ENCODE data around the gene ADARB2.

The ADARB2 gene

GRCh38 chr10:1556496-1556895 lies 180.8 kb downstream of the ADARB2 start:
- peak in 1 of 10 donors; percentile 46 for DNase-seq
- intact Hi-C loops (cut with DNase I) = no loop called here

- intact Hi-C loops (cut with DNase I) = no loop called here
- DNase-seq = peak in 4 of 10 donors; percentile 5 to 44 (median 38)
Measured at GRCh38 chr10:1553951-1554350, 183.4 kb downstream of the ADARB2 start.

- peak in 4 of 10 donors; percentile 17 to 46 (median 25) for DNase-seq
- intact Hi-C loops (cut with DNase I) = no loop called here
Measured at GRCh38 chr10:1552881-1553670, 184.2 kb downstream of the ADARB2 start.

DNA sequence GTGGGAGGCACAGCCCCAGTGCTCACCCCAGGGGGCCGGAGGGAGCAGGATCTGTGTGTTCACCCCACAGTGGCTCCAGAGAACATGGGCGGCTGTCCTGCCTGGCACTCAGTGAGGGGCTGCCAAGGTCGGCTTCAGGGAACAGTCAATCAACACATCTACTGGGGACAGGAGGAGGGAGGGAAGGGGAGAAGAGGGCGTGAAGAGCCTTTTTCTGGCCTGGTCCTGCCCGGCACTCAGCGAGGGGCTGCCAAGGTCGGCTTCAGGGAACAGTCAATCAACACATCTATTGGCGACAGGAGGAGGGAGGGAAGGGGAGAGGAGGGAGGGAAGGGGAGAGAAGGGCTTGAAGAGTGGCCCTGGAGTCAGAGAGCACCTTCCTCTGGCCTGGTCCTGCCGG lies 184.9 kb downstream of the ADARB2 start:
- DNase-seq = peak in 1 of 10 donors; percentile 4
- intact Hi-C loops (cut with DNase I) = no loop called here

DNA sequence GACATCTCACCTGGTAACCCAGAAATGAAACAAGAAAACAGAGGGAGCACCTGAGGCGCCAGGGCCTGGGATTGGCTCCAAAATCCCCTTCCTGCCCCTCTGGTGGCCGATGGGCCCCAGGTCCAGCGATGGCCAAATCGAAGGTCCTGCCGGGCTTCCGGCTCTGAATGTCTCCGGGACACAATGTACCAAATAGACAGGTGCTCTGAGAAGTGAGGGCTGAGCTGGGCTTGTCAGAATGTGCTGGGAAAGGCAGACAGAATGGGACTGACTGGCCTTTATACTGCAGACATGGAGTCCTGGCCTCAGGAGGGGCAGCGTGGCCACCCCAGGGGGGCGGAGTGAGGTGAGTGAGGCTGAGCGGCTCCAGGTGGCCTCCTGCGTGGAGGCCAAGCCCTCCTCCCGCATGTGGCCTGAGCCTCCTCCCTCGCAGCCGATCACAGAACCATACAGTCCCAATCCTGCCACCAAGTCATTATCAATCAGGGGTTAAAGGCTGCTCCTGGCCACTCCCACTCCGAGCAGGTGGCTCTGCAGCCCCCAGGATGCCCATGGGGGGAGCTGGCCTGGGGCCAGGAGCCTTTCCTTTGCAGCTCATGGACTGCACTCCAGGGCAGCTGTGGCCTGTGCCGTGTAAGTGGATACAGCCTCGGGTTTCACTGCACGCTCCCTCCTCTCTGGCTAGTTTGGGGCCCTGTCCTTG lies 185.5 kb downstream of the ADARB2 start:
- intact Hi-C loops (cut with DNase I) = no loop called here
- DNase-seq = peak in 3 of 10 donors; percentile 9 to 78 (median 54)

DNA sequence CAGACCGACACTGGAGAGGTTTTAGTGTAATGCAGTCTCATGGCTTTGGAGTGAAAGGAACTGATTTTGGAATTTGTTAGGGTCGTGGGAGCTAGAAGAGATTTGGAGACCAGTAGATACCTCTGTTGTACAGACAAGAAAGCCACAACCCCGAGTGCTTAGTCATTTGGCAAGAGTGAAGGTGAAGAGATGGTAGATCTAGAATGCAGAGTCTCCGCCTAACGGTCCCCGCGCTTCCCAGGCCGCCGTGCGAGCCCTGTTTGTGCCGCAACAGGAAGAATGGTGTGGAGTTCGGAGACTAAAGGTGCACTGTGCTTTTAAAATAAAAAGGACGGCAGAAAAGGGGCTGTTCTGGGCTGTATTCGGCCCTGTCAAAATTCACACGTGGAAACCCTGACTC lies 186.7 kb downstream of the ADARB2 start:
- intact Hi-C loops (cut with DNase I) = no loop called here

DNA sequence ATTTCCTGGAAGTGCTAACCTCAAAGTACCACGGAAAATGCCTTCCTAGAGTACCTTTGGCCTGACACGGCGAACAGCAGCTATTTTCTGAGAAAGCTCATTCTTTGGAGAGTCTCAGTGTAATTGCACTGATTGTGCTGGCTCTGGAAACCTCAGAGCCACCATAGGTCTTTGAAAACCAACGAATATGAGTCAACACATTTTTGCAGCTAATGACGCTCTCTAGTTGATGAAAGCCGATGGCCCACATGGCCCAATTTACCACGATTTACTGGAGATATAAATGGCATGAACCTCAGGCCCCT lies 187.1 kb downstream of the ADARB2 start:
- peak in 2 of 10 donors; percentile 10 to 14 for DNase-seq
- intact Hi-C loops (cut with DNase I) = no loop called here

More for the DNA sequence above, 186.7 kb downstream of the ADARB2 start:
- no peak for DNase-seq

- peak in 3 of 10 donors; percentile 6 to 47 (median 37) for DNase-seq
- intact Hi-C loops (cut with DNase I) = no loop called here
Measured at GRCh38 chr10:1549591-1550290, 187.6 kb downstream of the ADARB2 start.

DNA sequence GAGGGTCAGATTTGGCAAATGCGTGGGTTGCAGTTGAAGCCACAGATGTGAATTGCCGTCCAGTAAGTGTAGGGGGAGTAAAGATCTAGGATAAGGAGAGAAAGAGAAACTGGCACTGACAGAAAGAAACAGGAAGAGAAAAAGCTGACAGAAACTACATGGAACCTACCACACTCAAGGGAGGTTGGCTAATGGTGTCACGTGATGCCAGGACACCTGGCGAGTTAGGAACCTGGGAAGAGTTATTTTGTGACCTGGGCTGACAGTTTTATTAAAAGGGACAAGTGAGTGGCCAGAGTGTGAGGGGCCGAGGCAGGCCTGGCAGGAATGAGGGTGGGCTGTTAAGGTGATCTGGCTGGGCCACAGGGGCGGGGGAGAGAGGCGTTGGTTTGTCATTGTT lies 188.7 kb downstream of the ADARB2 start:
- no peak for DNase-seq
- intact Hi-C loops (cut with DNase I) = no loop called here

GRCh38 chr10:1548146-1548545 lies 189.2 kb downstream of the ADARB2 start:
- intact Hi-C loops (cut with DNase I) = no loop called here
- DNase-seq = peak in 2 of 10 donors; percentile 13 to 31

- peak in 3 of 10 donors; percentile 33 to 64 (median 35) for DNase-seq
- intact Hi-C loops (cut with DNase I) = no loop called here
Measured at GRCh38 chr10:1546431-1547110, 190.8 kb downstream of the ADARB2 start.

GRCh38 chr10:1545524-1545923 lies 191.8 kb downstream of the ADARB2 start:
- DNase-seq = peak in 2 of 10 donors; percentile 58 to 69
- intact Hi-C loops (cut with DNase I) = no loop called here

GRCh38 chr10:1544929-1545328 lies 192.4 kb downstream of the ADARB2 start:
- DNase-seq = peak in 2 of 10 donors; percentile 19 to 59
- intact Hi-C loops (cut with DNase I) = no loop called here

GRCh38 chr10:1544209-1544673 lies 193.1 kb downstream of the ADARB2 start:
- intact Hi-C loops (cut with DNase I) = no loop called here
- DNase-seq = peak in 2 of 10 donors; percentile 47 to 57

DNA sequence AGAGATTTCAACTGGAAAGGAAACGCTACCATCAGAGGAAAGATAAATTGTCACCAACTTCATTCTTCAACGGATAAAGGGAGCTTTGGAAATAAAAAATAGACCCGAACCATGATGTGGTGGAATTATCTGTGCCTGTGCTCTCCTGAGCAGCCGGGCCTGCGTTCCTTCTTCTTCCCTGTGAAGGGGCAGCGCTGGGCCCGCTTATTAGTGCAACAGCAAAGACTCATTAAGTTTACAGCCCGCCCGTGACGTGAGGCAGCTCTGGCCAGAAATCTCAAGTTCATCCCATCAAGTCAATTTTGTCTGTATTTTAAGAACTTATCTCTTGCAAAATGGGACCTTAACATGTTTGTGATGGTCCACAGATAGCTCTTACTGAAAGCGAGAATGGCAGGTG lies 193.7 kb downstream of the ADARB2 start:
- intact Hi-C loops (cut with DNase I) = no loop called here

GRCh38 chr10:1542941-1543340 lies 194.4 kb downstream of the ADARB2 start:
- intact Hi-C loops (cut with DNase I) = no loop called here
- DNase-seq = peak in 2 of 10 donors; percentile 60 to 80

More for the DNA sequence above, 193.7 kb downstream of the ADARB2 start:
- peak in 2 of 10 donors; percentile 54 to 64 for DNase-seq

GRCh38 chr10:1540144-1540543 lies 197.2 kb downstream of the ADARB2 start:
- intact Hi-C loops (cut with DNase I) = no loop called here
- DNase-seq = peak in 2 of 10 donors; percentile 33 to 61

DNA sequence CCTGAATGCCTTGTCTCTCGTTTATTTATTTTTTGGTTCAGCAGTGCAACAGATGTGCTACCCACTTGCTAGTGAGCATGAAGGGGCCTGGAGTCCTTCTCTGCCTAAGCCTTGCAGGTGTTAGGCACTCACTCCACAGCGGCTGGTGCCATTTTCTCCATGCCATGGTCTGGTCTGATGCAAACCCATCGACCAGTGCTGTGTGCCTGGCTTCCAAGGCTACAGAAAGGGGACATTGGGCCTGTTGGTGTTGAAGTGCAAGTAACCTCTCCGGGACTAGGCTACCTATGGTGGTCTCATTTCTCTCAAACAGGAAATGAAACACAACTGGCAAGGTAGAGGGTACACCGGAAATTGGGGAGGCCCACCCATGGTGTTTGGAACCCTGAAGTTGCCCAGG lies 198.1 kb downstream of the ADARB2 start:
- intact Hi-C loops (cut with DNase I) = no loop called here
- DNase-seq = peak in 2 of 10 donors; percentile 25 to 35

DNA sequence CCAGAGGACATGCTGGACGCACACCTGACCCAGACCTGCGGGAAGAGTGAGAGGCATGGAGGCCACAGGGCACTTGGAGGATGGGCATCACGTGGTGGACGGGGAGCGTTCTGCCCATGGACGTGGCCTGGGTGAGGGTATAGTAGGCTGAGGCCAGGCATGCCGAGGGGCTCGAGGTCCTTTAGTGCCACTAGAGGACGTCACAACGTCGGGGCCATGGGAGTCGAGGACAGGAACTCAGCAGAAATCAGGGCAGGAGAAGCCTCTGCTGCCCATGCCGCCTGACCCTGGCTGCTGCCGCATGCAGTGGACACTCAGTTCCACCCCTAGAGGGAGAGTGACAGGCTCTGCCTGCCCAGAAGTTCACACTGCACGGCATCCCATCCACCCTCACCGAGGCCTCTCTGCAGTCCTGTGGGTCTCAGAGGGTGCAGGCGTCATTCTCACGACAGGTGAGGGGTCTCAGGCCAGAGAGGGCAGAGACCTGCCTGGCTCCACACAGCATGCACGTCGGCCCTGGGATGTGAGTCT lies 198.7 kb downstream of the ADARB2 start:
- intact Hi-C loops (cut with DNase I) = no loop called here
- peak in 2 of 10 donors; percentile 52 to 77 for DNase-seq

GRCh38 chr10:1538121-1538520 lies 199.2 kb downstream of the ADARB2 start:
- intact Hi-C loops (cut with DNase I) = no loop called here
- peak in 2 of 10 donors; percentile 7 to 74 for DNase-seq

All from posterior cingulate gyrus (tissue), 11 donors.